SHP77 treated with DMSO at 0.1 percent for 48 hours (cell line): ENCODE results near the gene ZNF76.
A peak's percentile ranks its signal among the peaks of the same experiment; 100 is the strongest.

Experiments used
- DNase-seq: peaks from one replicate; lab custom pipeline; 2025; lab: John Stamatoyannopoulos, UW

Gene ZNF76

DNA sequence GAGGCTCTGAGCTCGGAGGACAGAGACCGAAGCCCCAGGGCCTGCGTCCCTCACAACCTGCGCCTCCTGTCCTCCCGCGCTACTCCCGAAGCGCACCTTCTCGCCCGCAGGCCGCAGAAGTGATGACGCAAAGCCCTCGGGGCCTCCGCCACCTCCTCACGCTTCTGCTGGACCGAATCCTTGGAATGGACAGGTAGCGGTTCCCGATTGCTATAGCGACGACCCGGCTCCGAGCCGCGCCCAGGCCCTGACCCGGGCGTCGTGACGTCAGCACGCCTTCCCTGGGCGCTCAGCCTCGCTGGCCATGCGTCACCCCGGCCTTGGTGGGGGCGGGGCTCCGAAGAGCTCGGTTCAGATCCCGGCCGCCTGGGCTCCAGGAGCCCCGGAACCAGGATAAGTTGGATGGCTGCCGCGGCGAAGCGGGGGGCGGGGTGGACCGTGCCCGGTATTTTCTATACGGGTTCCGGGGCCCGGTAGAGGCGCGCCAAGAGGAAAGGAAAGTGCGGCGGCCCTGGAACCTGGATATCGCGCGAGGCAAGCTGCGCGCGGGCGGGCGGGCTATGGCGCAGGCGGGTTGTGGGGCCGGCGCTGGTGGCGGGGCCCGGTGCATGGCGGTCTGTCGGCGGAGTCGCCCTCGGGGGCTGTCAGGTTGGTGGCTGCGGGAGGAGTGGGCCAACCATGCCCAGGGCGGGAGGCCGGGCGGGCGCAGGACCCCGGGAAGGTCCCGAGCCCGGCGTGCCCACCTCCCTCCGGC lies at the start of gene ZNF76:
Gene ZNF76 (plus strand): TSS at position 542 of the 754 bp plus-strand sequence. CDS start 21,417 bp downstream, outside the sequence.
- DNase-seq, result peak; percentile 85

DNA sequence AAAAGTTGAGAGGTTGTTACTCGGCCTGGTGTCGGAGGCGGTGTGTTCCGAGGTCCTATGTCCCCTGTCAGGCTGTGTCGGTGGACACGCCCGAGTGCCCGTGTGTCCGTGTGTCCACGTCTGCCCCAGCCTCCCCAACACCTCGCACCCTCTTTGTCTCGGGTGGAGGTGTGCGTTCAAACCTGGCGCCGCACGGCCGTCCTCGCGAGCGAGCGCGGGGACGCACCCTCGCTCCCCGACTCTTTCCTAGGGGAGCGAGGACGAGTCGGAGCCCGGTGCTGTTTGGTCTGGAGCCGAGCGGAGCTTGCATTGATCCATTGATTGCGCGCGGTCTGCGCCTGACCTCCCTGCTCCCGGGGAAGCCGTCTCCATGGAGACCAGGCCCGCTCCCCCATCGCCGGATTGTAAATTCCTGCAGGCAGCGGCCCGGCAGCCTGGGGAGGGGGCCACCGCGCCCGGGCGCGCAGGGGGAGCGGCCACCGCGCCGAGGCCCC lies 46.2 kb upstream of the ZNF76 start:
- no peak for DNase-seq

DNA sequence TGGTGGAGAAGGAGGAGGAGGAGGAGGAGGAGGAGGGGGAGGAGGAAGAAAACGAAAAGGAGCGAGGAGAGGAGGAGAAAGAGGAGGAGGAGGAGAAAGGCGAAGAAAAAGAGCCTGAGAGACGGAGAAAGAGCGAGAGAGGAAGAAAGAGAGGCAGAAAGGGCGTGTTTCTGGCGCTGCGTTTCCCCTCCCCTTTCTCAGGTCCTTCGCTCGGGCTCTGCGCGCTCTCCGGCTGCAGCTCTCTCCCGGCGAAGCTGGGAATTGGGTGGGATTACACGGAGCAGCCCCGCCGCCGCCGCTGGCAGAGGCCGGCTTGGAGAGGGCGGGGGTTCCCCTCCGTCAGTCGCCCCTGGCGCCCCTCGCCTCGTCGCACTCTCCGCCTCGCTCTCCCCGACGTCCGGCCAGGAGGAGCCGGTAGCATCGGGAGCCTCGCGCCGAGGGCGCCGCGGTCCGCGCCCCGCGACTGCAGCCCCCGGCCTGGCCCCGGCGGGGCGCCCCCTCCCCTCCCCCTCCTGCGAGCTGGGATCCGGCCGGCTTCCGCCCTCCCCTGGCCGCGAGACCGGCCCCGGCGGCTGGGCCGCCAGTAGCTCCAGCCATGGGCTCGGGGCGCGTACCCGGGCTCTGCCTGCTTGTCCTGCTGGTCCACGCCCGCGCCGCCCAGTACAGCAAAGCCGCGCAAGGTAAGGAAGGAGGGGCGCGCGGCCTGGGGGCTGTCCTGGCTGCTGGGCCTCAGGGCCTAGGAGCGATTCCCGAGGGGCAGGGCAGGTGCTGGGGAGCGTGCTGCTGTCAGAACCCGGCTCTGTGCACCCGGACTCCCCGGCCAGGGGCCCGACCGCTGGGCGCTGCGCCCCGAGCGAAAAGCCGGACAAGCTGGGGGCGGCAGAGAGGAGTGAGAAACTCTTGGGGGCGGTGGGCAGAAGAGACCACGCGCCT lies 45.4 kb upstream of the ZNF76 start, which contains the start of gene SCUBE3:
Gene SCUBE3 (plus strand): TSS at position 133 of the 933 bp plus-strand sequence. CDS start 463 bp downstream, at position 596.
- DNase-seq, result no peak

- DNase-seq, result no peak
Observed at GRCh38 chr6:35214869-35215664, 44.5 kb upstream of the ZNF76 start.

GRCh38 chr6:35215665-35216411 lies 43.7 kb upstream of the ZNF76 start:
- DNase-seq, result no peak

DNA sequence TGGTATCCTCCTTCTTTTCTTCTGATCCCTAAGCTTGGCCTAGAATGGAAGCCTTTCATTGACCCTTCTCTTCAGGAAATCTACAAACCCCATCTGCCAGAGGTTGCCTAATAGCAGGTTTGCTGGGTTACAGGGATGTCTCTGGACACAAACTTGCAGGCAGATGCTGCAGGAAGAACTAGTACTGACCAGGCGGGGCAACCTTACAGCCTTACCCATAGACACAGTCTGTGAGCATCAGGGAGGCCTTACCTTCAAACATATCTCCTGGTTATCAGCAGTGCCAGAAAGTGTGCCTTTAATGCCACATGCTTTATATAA lies 43.2 kb upstream of the ZNF76 start:
- DNase-seq, result no peak

GRCh38 chr6:35216851-35217811 lies 42.4 kb upstream of the ZNF76 start:
- DNase-seq, result no peak

DNA sequence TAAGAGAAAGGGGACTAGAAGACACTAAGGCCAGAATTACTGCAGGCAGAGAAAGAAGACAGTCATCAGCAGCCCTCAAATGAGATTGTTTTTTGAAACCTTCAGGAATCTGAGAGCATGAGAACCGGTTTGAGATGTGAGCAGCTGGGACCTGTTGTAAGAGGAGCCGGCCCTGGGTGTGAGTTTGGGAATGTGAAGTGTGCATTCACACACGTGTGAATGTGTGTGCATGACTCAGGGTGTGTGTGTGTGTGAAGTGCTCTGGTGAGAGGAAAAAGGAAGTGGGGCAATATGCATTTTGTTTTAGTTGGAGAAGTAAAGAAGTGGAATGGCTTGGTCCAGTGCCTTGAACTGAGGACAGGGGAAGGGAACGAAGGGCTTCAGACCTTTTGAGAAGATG lies 41.5 kb upstream of the ZNF76 start:
- DNase-seq, result no peak

- DNase-seq, result no peak
Observed at GRCh38 chr6:35218456-35218855, 41.1 kb upstream of the ZNF76 start.

- DNase-seq, result no peak
Observed at GRCh38 chr6:35219683-35220326, 39.7 kb upstream of the ZNF76 start.

GRCh38 chr6:35220711-35221110 lies 38.8 kb upstream of the ZNF76 start:
- no peak for DNase-seq

- DNase-seq, result no peak
Observed at GRCh38 chr6:35223396-35223795, 36.1 kb upstream of the ZNF76 start.

DNA sequence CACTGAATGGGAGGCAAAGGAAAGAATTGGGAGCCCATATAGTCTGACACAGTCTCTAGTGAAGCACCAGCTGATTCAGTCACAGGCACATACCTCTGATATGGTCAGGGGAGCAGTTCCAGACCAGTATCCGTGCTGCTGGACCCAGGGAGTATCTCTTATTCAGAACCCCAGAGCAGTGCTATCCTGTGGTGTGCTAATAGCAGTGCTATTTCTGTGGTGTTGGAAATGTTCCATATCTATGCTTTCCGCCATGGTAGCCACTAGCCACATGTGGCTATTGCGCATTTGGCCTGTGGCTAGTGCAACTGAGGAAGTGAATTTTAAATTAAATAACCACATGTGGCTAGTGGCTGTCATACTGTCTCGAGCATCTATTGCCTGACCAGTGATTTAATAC lies 34.8 kb upstream of the ZNF76 start:
- DNase-seq, result no peak

GRCh38 chr6:35228481-35228880 lies 31.1 kb upstream of the ZNF76 start:
- DNase-seq, result no peak

GRCh38 chr6:35229304-35229703 lies 30.2 kb upstream of the ZNF76 start:
- DNase-seq, result no peak

DNA sequence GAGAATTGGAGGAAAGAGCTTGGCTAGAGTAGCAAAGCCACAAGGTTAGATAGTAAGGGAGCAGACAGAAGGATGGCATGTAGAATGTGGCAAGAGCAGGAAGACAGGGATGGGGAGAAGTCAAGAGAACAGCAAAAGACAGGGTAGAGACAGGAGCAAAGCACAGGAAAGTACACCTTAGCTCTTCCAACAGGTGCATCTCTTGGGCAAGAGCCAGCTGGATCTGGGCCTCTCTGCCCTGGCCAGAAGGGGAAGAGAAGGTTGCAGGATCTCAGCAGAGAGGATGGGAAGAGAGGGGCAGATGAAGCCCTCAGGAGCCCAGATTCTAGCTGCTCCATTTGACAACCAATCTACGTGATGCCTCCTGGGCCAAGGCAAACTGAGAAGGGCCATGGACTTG lies 29.0 kb upstream of the ZNF76 start:
- no peak for DNase-seq

DNA sequence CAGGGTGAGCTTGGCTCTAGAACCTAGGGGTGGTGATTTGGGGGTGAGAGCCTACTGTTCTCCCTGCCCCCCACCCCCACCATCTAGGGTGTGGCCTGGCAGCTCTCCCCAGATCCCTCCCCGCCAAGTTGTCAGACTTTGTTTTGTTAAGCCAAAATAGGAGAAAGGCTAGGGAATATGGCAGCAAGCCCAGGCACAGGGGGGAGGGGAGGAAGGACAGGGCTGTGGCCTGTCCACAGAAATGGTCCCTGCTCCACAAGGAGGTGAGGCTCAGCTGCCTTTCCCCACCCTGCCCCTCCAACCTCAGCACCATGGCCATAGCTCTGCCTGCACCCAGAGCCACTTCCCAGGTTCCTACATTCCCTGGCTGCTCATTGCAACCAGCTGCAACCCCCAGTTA lies 28.6 kb upstream of the ZNF76 start:
- DNase-seq, result no peak

DNA sequence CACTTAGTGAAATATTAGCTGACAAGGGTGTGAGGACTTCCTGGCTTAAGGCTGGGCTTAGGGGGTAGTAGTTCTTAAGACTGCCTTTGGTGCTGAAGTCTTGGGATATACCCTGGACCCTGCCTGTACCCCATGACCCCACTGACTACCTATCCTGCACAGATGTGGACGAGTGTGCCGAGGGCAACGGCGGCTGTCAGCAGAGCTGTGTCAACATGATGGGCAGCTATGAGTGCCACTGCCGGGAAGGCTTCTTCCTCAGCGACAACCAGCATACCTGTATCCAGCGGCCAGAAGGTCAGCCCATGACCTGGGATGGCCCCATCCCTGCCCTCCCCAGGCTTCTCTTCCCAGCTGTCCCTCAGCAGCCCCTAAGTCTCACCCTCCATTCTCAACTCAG lies 28.0 kb upstream of the ZNF76 start:
- DNase-seq, result no peak

DNA sequence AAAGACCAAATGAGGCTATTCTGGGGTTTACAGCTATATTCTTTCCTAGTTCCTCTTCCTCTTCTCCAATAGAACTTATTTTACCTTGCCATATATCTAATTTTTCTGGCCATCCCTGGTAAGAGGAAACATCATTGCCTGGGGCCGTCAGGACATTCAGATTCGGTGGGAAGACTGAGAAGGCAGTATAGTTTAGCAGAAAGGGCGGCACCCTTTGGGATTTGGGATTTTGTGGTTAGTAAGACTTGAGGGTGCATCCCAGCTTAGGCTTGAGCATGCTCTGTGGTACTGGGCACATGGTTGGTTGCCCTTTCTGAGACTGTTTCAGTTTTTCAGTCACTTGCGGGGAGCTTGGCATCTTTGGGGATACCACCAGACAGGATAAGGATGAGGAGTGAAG lies 24.6 kb upstream of the ZNF76 start:
- DNase-seq, result no peak

DNA sequence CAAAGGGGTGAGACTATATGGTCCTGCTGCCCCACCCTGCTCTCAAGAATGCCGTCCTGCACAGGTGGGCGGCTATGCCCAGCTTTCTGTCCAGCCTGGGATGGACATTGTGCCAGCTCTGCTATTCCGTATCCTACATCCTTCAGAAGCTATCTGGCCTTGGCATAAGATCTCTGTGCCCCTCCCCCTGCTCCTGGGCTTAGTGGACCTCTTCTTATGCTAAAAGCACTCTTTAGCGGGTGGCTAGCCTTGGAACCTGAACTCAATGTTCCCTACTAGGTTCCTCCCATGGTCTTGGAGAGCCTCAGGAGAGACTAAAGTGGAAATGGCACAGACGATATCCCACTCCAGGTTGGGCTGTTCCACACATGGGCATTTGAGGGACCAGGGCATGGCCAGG lies 23.3 kb upstream of the ZNF76 start:
- no peak for DNase-seq
